GM21447 (cell line): ENCODE data around the gene PGLYRP4.

Experiments
- ATAC-seq: cut with Tn5 transposase; IDR thresholded peaks from one replicate; pipeline ENCODE4 v1.9.1; 2021; ENCODE audit not compliant: unreplicated experiment

The PGLYRP4 gene

GRCh38 chr1:153348511-153349362 is at the start of gene PGLYRP4:
TSS of gene PGLYRP4 (minus strand) at chr1:153348841. CDS start at chr1:153347932, 909 bp downstream.
- no peak for ATAC-seq

GRCh38 chr1:153397924-153398651 is 49.4 kb upstream of the PGLYRP4 start:
- ATAC-seq = no peak

- no peak for ATAC-seq
These were observed 48.6 kb upstream of the PGLYRP4 start for GRCh38 chr1:153397051-153397923.

GRCh38 chr1:153396461-153396860 is 47.8 kb upstream of the PGLYRP4 start:
- no peak for ATAC-seq

- ATAC-seq = no peak
These were observed 47.1 kb upstream of the PGLYRP4 start for GRCh38 chr1:153395776-153396175.

- ATAC-seq = no peak
These were observed 46.6 kb upstream of the PGLYRP4 start for GRCh38 chr1:153395136-153395685.

GRCh38 chr1:153394391-153394790 is 45.8 kb upstream of the PGLYRP4 start:
- ATAC-seq = no peak

GRCh38 chr1:153393926-153394325 is 45.3 kb upstream of the PGLYRP4 start:
- ATAC-seq = no peak

DNA sequence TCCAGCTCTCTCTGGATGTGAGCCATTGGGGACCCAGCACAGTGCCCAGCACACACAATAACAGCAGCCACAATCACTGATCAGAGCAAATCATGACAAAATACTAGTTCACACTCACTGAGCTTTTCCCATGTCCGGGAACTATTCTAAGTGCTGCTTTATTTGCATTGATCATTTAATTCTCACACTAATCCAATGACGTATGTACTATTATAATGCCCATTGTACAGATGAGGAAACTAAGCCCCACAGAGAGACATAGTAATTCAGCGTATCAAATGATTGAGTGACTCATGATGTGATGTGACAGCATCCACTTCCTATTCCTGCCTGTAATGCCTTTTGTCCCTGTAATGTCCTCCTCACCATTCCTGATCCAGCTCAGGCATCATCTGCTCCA is 44.2 kb upstream of the PGLYRP4 start:
- no peak for ATAC-seq

DNA sequence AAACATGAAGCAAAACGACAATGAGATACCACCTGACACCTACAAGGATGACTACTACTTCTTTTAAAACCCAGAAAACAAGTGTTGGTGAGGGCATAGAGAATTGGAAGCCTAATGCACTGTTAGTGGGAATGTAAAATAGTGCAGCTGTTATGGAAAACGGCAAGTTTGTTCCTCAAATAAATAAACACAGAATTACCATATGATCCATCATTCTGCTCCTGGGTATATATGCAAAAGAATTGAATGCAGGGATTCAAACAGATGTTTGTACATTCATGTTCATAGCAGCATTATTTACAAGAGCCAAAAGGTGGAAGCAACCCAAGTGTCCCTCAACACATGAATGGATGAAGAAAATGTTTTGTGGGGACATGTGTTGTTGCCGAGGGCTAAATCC is 43.6 kb upstream of the PGLYRP4 start:
- no peak for ATAC-seq

GRCh38 chr1:153390938-153391710 is 42.5 kb upstream of the PGLYRP4 start, which contains the start of gene S100A8:
TSS of gene S100A8 (minus strand) at chr1:153391073. CDS start at chr1:153390535, 538 bp downstream.
- ATAC-seq = no peak

DNA sequence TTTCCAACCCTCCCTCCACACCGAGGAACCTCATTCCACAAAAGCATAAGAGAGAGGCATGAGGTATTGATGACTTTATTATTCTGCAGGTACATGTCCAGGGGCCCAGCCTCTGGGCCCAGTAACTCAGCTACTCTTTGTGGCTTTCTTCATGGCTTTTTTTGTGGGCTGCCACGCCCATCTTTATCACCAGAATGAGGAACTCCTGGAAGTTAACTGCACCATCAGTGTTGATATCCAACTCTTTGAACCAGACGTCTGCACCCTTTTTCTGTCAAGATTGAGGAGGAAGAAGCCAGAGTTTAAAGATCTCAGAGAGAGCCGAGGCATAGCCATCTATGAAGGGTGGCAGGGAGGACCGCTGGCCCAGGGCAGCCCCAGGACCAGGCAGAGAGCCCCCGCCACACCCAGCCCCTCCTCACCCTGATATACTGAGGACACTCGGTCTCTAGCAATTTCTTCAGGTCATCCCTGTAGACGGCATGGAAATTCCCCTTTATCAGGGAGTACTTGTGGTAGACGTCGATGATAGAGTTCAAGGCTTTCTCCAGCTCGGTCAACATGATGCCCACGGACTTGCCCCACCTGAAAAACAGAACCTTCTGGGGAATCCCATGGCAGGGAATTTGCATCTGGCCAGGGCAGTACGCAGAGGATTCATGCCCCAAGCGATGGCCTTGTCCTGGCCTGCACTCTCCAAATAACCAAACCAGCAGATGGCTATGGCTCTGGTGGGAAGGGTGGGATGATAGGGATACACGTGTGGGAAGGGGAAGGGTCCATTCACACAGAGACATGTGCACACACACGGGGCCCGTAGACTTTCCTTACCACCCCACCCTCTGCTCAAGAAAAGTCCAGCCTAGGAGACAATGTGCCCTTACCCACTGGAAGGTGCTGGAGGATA is 41.6 kb upstream of the PGLYRP4 start:
- no peak for ATAC-seq

DNA sequence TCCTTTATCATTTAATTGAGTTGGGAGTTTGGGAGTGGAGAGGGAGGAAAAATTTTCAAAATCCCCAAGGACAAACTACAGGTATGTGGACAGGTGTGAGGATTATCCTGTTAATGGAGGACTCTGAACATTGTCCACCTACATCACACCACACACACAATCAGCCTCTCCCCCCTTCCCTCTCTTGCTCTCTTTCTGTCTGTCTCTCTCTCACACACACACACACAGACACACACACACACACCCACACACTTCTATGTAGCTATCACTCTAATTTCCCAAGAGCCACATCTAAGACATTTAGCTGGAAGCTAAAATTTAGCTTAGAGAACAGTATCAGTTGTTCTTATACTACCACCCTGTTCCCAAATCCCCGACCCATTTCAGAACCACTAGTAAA is 40.8 kb upstream of the PGLYRP4 start:
- ATAC-seq = no peak

DNA sequence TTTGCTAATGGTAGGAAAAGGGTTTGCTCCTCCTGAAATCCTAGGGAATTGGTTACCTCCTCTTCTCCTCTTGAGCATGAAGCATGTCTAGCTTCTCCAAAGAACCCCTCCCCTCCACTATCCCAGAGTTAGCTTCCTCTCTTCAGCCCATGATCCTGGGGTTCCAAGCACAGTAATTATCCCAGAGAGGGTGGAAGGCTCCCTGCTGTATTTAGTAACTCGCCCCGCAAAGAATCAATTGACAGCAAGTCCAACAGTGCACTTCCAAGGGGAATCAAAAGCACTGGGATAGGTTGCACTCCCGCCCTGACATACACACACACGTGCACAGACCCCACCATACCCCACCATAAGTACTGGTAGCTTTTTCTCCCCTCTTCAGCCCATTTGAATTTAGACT is 39.1 kb upstream of the PGLYRP4 start:
- ATAC-seq = no peak

- ATAC-seq = no peak
These were observed 38.4 kb upstream of the PGLYRP4 start for GRCh38 chr1:153387001-153387400.

DNA sequence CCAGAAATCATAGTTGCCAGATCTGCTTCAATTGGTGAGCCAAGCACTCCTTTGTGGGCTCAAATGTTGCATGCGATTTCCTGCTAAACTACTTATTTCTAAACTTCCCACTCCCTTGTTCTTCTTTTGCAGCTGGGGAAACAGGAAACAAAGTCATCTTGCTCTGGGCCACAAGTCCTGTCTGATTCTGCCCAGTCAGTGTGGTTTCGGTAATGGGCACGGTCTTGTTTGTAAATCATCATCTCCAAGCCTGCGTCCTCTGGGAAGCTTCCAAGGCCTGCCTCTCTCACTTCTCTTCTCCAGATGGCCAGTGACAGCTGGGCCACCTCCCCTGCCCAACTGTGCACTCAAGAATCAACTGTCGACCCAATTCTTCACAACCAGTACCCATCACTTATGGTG is 37.9 kb upstream of the PGLYRP4 start:
- ATAC-seq = no peak

- no peak for ATAC-seq
These were observed 36.4 kb upstream of the PGLYRP4 start for GRCh38 chr1:153384958-153385580.

- ATAC-seq = no peak
These were observed 32.1 kb upstream of the PGLYRP4 start for GRCh38 chr1:153380711-153381110.

- no peak for ATAC-seq
These were observed 30.9 kb upstream of the PGLYRP4 start for GRCh38 chr1:153379591-153379990.
